NCI-H748 (cell line): ENCODE measurements around the gene CD300LF.
A peak's percentile ranks its signal among the peaks of the same experiment; 100 is the strongest.

Source experiments
- DNase-seq: peaks from one replicate; lab custom pipeline; 2025; ENCODE audit not compliant: unreplicated experiment; lab: John Stamatoyannopoulos, UW

The CD300LF gene

GRCh38 chr17:74746376-74746775, 33.7 kb upstream of the CD300LF start:
- DNase-seq: no peak

- DNase-seq: no peak
These were observed 32.9 kb upstream of the CD300LF start for GRCh38 chr17:74745548-74746177.

- DNase-seq: peak; percentile 53
These were observed 32.2 kb upstream of the CD300LF start for GRCh38 chr17:74744714-74745547.

GRCh38 chr17:74744349-74744713, 31.6 kb upstream of the CD300LF start:
- no peak for DNase-seq

- DNase-seq: no peak
These were observed 31.0 kb upstream of the CD300LF start for GRCh38 chr17:74743755-74744154.

GRCh38 chr17:74742978-74743545, 30.3 kb upstream of the CD300LF start:
- no peak for DNase-seq

GRCh38 chr17:74742153-74742515, 29.4 kb upstream of the CD300LF start:
- peak; percentile 13 for DNase-seq

GRCh38 chr17:74740641-74741387, 28.1 kb upstream of the CD300LF start:
- DNase-seq: no peak

GRCh38 chr17:74740173-74740572, 27.4 kb upstream of the CD300LF start:
- no peak for DNase-seq

- DNase-seq: no peak
These were observed 26.6 kb upstream of the CD300LF start for GRCh38 chr17:74739227-74739831.

- peak; percentile 52 for DNase-seq
These were observed 25.6 kb upstream of the CD300LF start for GRCh38 chr17:74738051-74738996.

GRCh38 chr17:74737299-74738050, 24.8 kb upstream of the CD300LF start:
- DNase-seq: peak; percentile 10

- DNase-seq: no peak
These were observed 24.0 kb upstream of the CD300LF start, which contains the start of gene RAB37 for GRCh38 chr17:74736513-74737298. TSS of gene RAB37 (plus strand) at chr17:74737256. CDS start at chr17:74737273, 17 bp downstream.

GRCh38 chr17:74734256-74734655, 21.5 kb upstream of the CD300LF start:
- no peak for DNase-seq

- no peak for DNase-seq
These were observed 20.8 kb upstream of the CD300LF start for GRCh38 chr17:74733365-74734122.

GRCh38 chr17:74732042-74732867, 19.5 kb upstream of the CD300LF start:
- no peak for DNase-seq

- DNase-seq: no peak
These were observed 18.6 kb upstream of the CD300LF start for GRCh38 chr17:74731347-74731605.
